Right lobe of liver (tissue), 6 donors: ENCODE data around the gene NR1I3. TPM values are rescaled to one million over a fixed set of nuclear protein-coding genes. Genes with fewer than 3 reads are reported as not detected.

Experiments
- ATAC-seq, 4 donors: fragments of 200-7000 bp; cut with Tn5 transposase; one replicate each; pipeline ENCODE4 v1.9.1; 2020; ENCODE audit warnings: mild to moderate bottlenecking in 4 of 4, moderate library complexity in 4 of 4
- DNase-seq, 3 donors: peaks; one replicate each; pipeline ENCODE4 v3.0.0-alpha.2; 2020
- H3K27ac ChIP-seq, 3 donors: fragments of 200-600 bp; one replicate each; pipeline ENCODE4 v1.8.0; 2022
- H3K27me3 ChIP-seq, 2 donors: fragments of 200-600 bp; one replicate each; pipeline ENCODE4 v1.8.0; 2022
- H3K36me3 ChIP-seq, 4 donors: fragments of 200-600 bp; sonication (generic) in 1 of 4; one replicate each; pipeline versions ENCODE4 v1.5.1 to v1.8.0; 2017 to 2022; ENCODE audit warnings: control low read depth in 1 of 4
- H3K4me1 ChIP-seq, 4 donors: fragments of 200-600 bp; sonication (generic) in 1 of 4; one replicate each; pipeline versions ENCODE4 v1.5.1 to v1.8.0; 2017 to 2022; ENCODE audit warnings: control low read depth in 1 of 4
- H3K4me3 ChIP-seq, 3 donors: fragments of 200-600 bp; one replicate each; pipeline ENCODE4 v1.8.0; 2022
- H3K9me3 ChIP-seq, 4 donors: fragments of 200-600 bp; sonication (generic) in 1 of 4; one replicate each; pipeline versions ENCODE4 v1.5.1 to v1.8.0; 2017 to 2022; ENCODE audit warnings: control low read depth in 1 of 4
- POLR2A ChIP-seq: fragments of 450-650 bp; IDR thresholded peaks from one replicate; pipeline ENCODE4 v1.6.1; 2017; ENCODE audit warnings: antibody characterized with exemption, mild to moderate bottlenecking
- WGBS: methylation state at CpG from one replicate; pipeline ENCODE4 v1.1.6; 2018; ENCODE audit warnings: low coverage, low lambda C conversion rate; ENCODE audit not compliant: insufficient coverage; ENCODE audit errors: missing lambda C conversion rate; 5-methylcytosine and 5-hydroxymethylcytosine counted together
- intact Hi-C, 2 donors: fragments of 100-400 bp; cut with DNase I; formaldehyde crosslinking; loops; one replicate each; pipeline versions ENCODE4 v1.11.2 to v1.14.1; 2022
- total RNA-seq, 6 experiments: library from RNA; depleted of rRNA in 2 of 6; stranded (reverse); fragments of >200 nt in 2 of 6; fragmentation: NEBNext Ultra II Directional in 3 of 6; extraction: Animal tissue kit (Norgen Biotek cat#: 25700) in 3 of 6; gene quantifications; one replicate each; pipeline versions ENCODE4 v1.1.0 to v1.2.4, GENCODE V29; 2016 to 2023
- TF ChIP-seq, protein P1 (sequence below), 4 donors: fragments of 200-600 bp in 3 of 4; fragments of 450-650 bp in 1 of 4; IDR thresholded peaks; one replicate each; pipeline versions ENCODE4 v1.5.1 to v1.8.0; 2016 to 2022; ENCODE audit warnings: antibody characterized with exemption in 4 of 4, mild to moderate bottlenecking in 2 of 4
- donor health status: DM: no; HTN: yes; CAD: no.
- donor health status: DM: no; HTN: no; CAD: no.
- donor health status: DM: no; HTN: no; CAD: no.
- donor health status: DM: no; HTN: yes; CAD: no.
- donor health status: DM: no; HTN: yes; CAD: no.

NR1I3 gene
- total RNA-seq, 6 experiments from 2014 or later = 24.1 to 169 (median 85.7) TPM

DNA sequence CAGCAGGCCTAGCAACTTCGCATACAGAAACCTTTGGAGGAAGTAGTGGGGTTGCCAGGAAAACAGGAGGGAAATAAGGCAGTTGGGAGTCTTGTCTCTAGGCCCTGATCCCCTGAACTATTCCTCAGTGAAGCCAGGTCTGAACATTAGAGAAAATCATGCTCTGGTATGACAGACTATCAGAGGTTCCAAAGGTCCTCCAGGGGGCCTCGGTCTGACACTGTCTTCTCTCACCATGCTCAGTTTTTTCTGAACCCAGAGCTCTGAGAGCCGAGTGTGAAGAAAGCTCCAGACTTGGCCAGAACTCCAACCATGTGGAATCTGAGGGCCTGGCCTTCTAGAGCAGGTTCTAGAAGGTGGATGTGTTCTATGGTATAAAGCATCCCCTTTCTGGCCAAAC is 8.1 kb downstream of the NR1I3 start:
- intact Hi-C loops = loop anchor here (10.0 kb wide), 2 partner anchors 55 to 65 kb away; no protein-coding TSS in a partner anchor

DNA sequence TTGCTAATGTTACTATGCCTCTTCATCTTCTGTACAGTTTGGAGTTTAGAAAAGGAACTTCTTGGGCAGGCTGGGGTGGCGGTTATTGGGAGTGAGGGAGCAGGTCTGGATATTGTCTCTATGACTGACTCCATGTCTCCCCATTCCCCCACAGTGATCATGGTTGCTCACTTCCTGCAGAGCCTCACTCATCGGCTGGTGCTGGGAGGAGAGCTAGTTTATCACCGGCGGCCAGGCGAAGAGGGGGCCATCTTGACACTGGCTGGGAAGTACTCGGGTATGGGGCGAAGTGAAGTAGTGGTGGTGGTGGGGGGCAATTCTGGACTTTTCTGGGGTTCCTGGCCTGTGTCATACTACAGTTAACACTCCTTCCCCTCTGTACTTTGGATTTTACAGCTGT is 10.0 kb downstream of the NR1I3 start:
- WGBS = 70% methylated on average over 7 of the region's 7 CpGs
- Histone ChIP-seq H3K27me3 (no peaks in the 10 kb centered on the region), H3K9me3 (no peaks in the 10 kb centered on the region), H3K4me1 (peaks cover 0 to 37% (median 5%) of the 10 kb centered on the region in 4 donors), H3K4me3 (no peak overlapping the region), H3K27ac (peak overlapping the region in 2 of 3 donors; percentile 58 to 73), H3K36me3 (peaks cover 0 to 47% (median 23%) of the 10 kb centered on the region in 4 donors)
- ATAC-seq = no peak
- intact Hi-C loops = no loop called here
- TF ChIP-seq POLR2A = no peak
- TF ChIP-seq, protein P1, sequence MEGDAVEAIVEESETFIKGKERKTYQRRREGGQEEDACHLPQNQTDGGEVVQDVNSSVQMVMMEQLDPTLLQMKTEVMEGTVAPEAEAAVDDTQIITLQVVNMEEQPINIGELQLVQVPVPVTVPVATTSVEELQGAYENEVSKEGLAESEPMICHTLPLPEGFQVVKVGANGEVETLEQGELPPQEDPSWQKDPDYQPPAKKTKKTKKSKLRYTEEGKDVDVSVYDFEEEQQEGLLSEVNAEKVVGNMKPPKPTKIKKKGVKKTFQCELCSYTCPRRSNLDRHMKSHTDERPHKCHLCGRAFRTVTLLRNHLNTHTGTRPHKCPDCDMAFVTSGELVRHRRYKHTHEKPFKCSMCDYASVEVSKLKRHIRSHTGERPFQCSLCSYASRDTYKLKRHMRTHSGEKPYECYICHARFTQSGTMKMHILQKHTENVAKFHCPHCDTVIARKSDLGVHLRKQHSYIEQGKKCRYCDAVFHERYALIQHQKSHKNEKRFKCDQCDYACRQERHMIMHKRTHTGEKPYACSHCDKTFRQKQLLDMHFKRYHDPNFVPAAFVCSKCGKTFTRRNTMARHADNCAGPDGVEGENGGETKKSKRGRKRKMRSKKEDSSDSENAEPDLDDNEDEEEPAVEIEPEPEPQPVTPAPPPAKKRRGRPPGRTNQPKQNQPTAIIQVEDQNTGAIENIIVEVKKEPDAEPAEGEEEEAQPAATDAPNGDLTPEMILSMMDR (IDR thresholded peaks at IDR 0.05) = no peak
- peak in 1 of 3 donors; percentile 57 for DNase-seq

More for the DNA sequence above, 8.1 kb downstream of the NR1I3 start:
- no peak for ATAC-seq
- Histone ChIP-seq H3K4me1 (peaks cover 0 to 28% (median 5%) of the 10 kb centered on the region in 4 donors), H3K4me3 (no peak overlapping the region), H3K27ac (no peak overlapping the region), H3K36me3 (peaks cover 0 to 63% (median 29%) of the 10 kb centered on the region in 4 donors), H3K27me3 (no peaks in the 10 kb centered on the region), H3K9me3 (no peaks in the 10 kb centered on the region)
- WGBS = 20% methylated on average over 2 of the region's 3 CpGs
- DNase-seq = no peak
- no peak for TF ChIP-seq POLR2A
- TF ChIP-seq, protein P1 (IDR thresholded peaks at IDR 0.05) = no peak

DNA sequence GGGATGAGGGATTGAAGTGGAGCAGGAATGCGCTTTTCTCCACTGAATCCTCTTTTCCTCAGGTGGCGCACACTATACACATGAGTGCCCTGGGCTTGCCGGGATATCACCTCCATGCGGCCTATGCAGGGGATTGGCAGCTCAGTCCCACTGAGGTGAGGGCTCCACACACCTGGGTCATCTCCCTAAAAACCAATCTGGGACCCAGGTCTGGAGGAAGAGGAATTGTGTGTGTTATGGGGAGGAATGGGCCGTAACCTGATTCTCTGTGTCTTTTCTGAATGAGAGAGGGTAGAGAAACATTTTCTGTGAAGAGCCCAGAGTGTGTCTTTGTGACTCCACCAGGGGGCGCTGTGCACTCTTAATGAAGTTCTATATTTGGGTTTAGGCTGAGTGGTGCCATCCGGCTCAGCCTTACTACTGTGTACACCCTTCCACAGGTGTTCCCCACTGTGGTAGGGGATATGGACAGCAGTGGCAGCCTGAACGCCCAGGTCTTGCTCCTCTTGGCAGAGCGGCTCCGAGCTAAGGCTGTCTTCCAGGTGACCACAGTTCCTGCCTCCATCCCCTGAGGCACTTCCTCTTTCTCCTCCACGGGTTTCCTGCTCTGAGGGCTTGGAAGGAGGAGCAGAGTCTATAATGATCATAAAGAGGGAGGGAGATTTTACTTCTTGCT is 10.7 kb downstream of the NR1I3 start:
- TF ChIP-seq, protein P1 (IDR thresholded peaks at IDR 0.05) = peak; percentile 93 to 95 (median 93)
- TF ChIP-seq POLR2A = peak; percentile 22
- Histone ChIP-seq H3K9me3 (no peaks in the 10 kb centered on the region), H3K27me3 (no peaks in the 10 kb centered on the region), H3K4me3 (peak overlapping the region; percentile 61 to 73 (median 66)), H3K4me1 (peaks cover 0 to 37% (median 5%) of the 10 kb centered on the region in 4 donors), H3K27ac (peak overlapping the region; percentile 53 to 73 (median 58)), H3K36me3 (peaks cover 0 to 40% (median 19%) of the 10 kb centered on the region in 4 donors)
- ATAC-seq = peak; percentile 34 to 49 (median 37)
- intact Hi-C loops = no loop called here
- DNase-seq = peak; percentile 83 to 89 (median 85)
- 16% methylated on average over 5 of the region's 11 CpGs for WGBS

DNA sequence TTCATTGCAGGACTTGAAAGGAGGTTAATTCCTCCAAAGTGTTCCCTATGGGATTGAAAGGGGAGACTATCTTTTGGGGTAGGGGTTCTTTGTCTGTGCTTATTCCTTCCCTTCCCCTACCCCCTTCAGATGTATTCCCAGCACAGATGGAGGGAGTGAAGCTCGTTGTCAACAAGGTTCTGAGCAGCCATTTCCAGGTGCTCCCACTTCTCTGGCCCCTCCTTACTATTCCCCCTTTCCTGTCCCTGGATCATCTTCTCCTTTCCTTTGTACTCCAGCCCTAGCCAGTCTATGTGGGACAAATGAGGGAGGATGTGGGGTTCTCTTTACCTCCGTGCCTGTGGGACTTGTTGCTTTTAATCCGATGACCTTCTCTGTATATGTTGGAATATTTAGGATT is 11.2 kb downstream of the NR1I3 start:
- peaks cover 0 to 38% (median 5%) of the 10 kb centered on the region in 4 donors for H3K4me1 ChIP-seq
- ATAC-seq (no peak), DNase-seq (no peak)
- 10% methylated on average over 3 of the region's 3 CpGs for WGBS
- H3K9me3 ChIP-seq = no peaks in the 10 kb centered on the region
- peaks cover 0 to 35% (median 17%) of the 10 kb centered on the region in 4 donors for H3K36me3 ChIP-seq
- H3K4me3 ChIP-seq = peak overlapping the region; percentile 61 to 73 (median 66)
- H3K27me3 ChIP-seq = no peaks in the 10 kb centered on the region
- TF ChIP-seq POLR2A = no peak
- TF ChIP-seq, protein P1 (IDR thresholded peaks at IDR 0.05) = no peak
- intact Hi-C loops = no loop called here
- peak overlapping the region; percentile 53 to 73 (median 58) for H3K27ac ChIP-seq
